DOHH2 (cell line): ENCODE measurements around the gene COL4A2.

Experiments
- H3F3A ChIP-seq: fragments of 200-600 bp; sonication (generic), shearing (Covaris generic); 2 replicates; pipeline ENCODE4 v1.6.0; 2016; ENCODE audit warnings: antibody characterized with exemption, mild to moderate bottlenecking; ENCODE audit not compliant: control insufficient read depth, insufficient read depth
- H3K27ac ChIP-seq: fragments of 200-600 bp; sonication (generic); 2 replicates; pipeline ENCODE4 v1.5.1; 2014; ENCODE audit warnings: low read depth, mild to moderate bottlenecking, low read length, moderate library complexity
- H3K27me3 ChIP-seq: fragments of 200-600 bp; sonication (generic); 2 replicates; pipeline ENCODE4 v1.6.1; 2014; ENCODE audit warnings: mild to moderate bottlenecking, low read length, mixed read lengths; ENCODE audit not compliant: control insufficient read depth
- H3K36me3 ChIP-seq: fragments of 200-600 bp; sonication (generic); 2 replicates; pipeline ENCODE4 v1.6.1; 2014; ENCODE audit warnings: mild to moderate bottlenecking, low read length, moderate library complexity, mixed read lengths; ENCODE audit not compliant: control insufficient read depth
- H3K4me1 ChIP-seq: fragments of 200-600 bp; sonication (generic); 2 replicates; pipeline ENCODE4 v1.6.1; 2014; ENCODE audit warnings: mild to moderate bottlenecking, low read length, mixed read lengths; ENCODE audit not compliant: control insufficient read depth
- H3K4me2 ChIP-seq: fragments of 200-600 bp; sonication (generic); 2 replicates; pipeline ENCODE4 v1.6.0; 2014; ENCODE audit warnings: mild to moderate bottlenecking, low read length, moderate library complexity
- H3K4me3 ChIP-seq: fragments of 200-600 bp; sonication (generic); 2 replicates; pipeline ENCODE4 v1.5.1; 2014; ENCODE audit warnings: mild to moderate bottlenecking, low read length, mixed read lengths
- H3K79me2 ChIP-seq: fragments of 200-600 bp; sonication (generic); 2 replicates; pipeline ENCODE4 v1.6.1; 2014; ENCODE audit warnings: mild to moderate bottlenecking, low read length, mixed read lengths; ENCODE audit not compliant: control insufficient read depth
- H3K9me2 ChIP-seq: fragments of 200-600 bp; sonication (generic); replicated peaks from 2 replicates; pipeline ENCODE4 v1.6.1; 2014; ENCODE audit warnings: mild to moderate bottlenecking, low read length, mixed read lengths; ENCODE audit not compliant: control insufficient read depth
- H3K9me3 ChIP-seq: fragments of 200-600 bp; sonication (generic); 2 replicates; pipeline ENCODE4 v1.6.1; 2014; ENCODE audit warnings: antibody characterized with exemption, low read length, mixed read lengths; ENCODE audit not compliant: control insufficient read depth, insufficient read depth
- H4K20me1 ChIP-seq: fragments of 200-600 bp; sonication (generic); 2 replicates; pipeline ENCODE4 v1.6.0; 2014; ENCODE audit warnings: low read depth, mild to moderate bottlenecking, antibody characterized with exemption, low read length, moderate library complexity; ENCODE audit not compliant: control insufficient read depth, insufficient read depth
- CTCF ChIP-seq: fragments of 200-600 bp; sonication (generic); IDR thresholded peaks from one replicate; pipeline ENCODE4 v1.5.1; 2014; ENCODE audit warnings: antibody characterized with exemption, mild to moderate bottlenecking, low read depth, low read length; ENCODE audit not compliant: poor library complexity, severe bottlenecking
- EZH2phosphoT487 ChIP-seq: fragments of 200-600 bp; sonication (generic); IDR thresholded peaks from 2 replicates; pipeline ENCODE4 v1.6.1; 2017; ENCODE audit warnings: borderline replicate concordance, mild to moderate bottlenecking, antibody characterized with exemption, low read length, moderate library complexity, mixed read lengths

The COL4A2 gene

GRCh38 chr13:110413676-110414040 is 106.6 kb downstream of the COL4A2 start:
- H3K79me2 ChIP-seq = no peaks in the 10 kb centered on the region
- no peaks in the 10 kb centered on the region for H3F3A ChIP-seq
- no peaks in the 10 kb centered on the region for H3K9me2 ChIP-seq
- H3K4me3 ChIP-seq = no peak overlapping the region
- H3K27me3 ChIP-seq = peaks cover 7% of the 10 kb centered on the region
- H3K4me1 ChIP-seq = no peaks in the 10 kb centered on the region
- TF ChIP-seq EZH2phosphoT487 (no peak), CTCF (no peak)
- H3K36me3 ChIP-seq = no peaks in the 10 kb centered on the region
- H4K20me1 ChIP-seq = no peaks in the 10 kb centered on the region
- no peak overlapping the region for H3K4me2 ChIP-seq
- H3K27ac ChIP-seq = no peak overlapping the region
- no peaks in the 10 kb centered on the region for H3K9me3 ChIP-seq

GRCh38 chr13:110414283-110414682 is 107.2 kb downstream of the COL4A2 start:
- H3K27ac ChIP-seq = no peak overlapping the region
- no peaks in the 10 kb centered on the region for H3K4me1 ChIP-seq
- no peaks in the 10 kb centered on the region for H3K36me3 ChIP-seq

GRCh38 chr13:110414931-110415330 is 107.8 kb downstream of the COL4A2 start:
- Histone ChIP-seq H3K4me2 (no peak overlapping the region), H3K27ac (no peak overlapping the region), H3K9me2 (no peaks in the 10 kb centered on the region), H3K79me2 (no peaks in the 10 kb centered on the region), H3K9me3 (no peaks in the 10 kb centered on the region), H3K4me3 (no peak overlapping the region), H3F3A (no peaks in the 10 kb centered on the region), H3K4me1 (no peaks in the 10 kb centered on the region), H3K36me3 (no peaks in the 10 kb centered on the region), H3K27me3 (peaks cover 15% of the 10 kb centered on the region), H4K20me1 (no peaks in the 10 kb centered on the region)
- no peak for TF ChIP-seq EZH2phosphoT487
- no peak for TF ChIP-seq CTCF

More at GRCh38 chr13:110414283-110414682, 107.2 kb downstream of the COL4A2 start:
- H3K79me2 ChIP-seq = no peaks in the 10 kb centered on the region
- no peaks in the 10 kb centered on the region for H4K20me1 ChIP-seq
- TF ChIP-seq EZH2phosphoT487 = no peak
- TF ChIP-seq CTCF = no peak
- no peak overlapping the region for H3K4me3 ChIP-seq
- H3K4me2 ChIP-seq = no peak overlapping the region
- peaks cover 11% of the 10 kb centered on the region for H3K27me3 ChIP-seq
- no peaks in the 10 kb centered on the region for H3F3A ChIP-seq
- no peaks in the 10 kb centered on the region for H3K9me2 ChIP-seq
- no peaks in the 10 kb centered on the region for H3K9me3 ChIP-seq

GRCh38 chr13:110415669-110416068 is 108.6 kb downstream of the COL4A2 start:
- Histone ChIP-seq H3K36me3 (no peaks in the 10 kb centered on the region), H3K9me3 (no peaks in the 10 kb centered on the region), H3K27ac (no peak overlapping the region), H3K9me2 (no peaks in the 10 kb centered on the region), H4K20me1 (no peaks in the 10 kb centered on the region), H3K27me3 (peaks cover 20% of the 10 kb centered on the region), H3K79me2 (no peaks in the 10 kb centered on the region), H3F3A (no peaks in the 10 kb centered on the region), H3K4me3 (no peak overlapping the region), H3K4me2 (no peak overlapping the region), H3K4me1 (no peaks in the 10 kb centered on the region)
- TF ChIP-seq CTCF (no peak), EZH2phosphoT487 (no peak)
